DND-41 (cell line): ENCODE data around the gene MXI1.

Experiments used
- CTCF ChIP-seq: IDR thresholded peaks from 2 replicates; pipeline ENCODE4 v1.5.1; 2012; ENCODE audit warnings: borderline replicate concordance, low read length, moderate library complexity, mild to moderate bottlenecking; ENCODE audit not compliant: poor library complexity, severe bottlenecking; ENCODE audit errors: extremely low read depth
- EZH2 ChIP-seq: IDR thresholded peaks from 3 replicates; pipeline ENCODE4 v1.6.1; 2012; ENCODE audit warnings: borderline replicate concordance, low read depth, mild to moderate bottlenecking, moderate library complexity, low read length, inconsistent platforms; ENCODE audit not compliant: severe bottlenecking

- TF ChIP-seq CTCF (no peak), EZH2 (no peak)
These were observed 34.4 kb downstream of the MXI1 start for GRCh38 chr10:110241841-110242240.
